HuH-7.5 (cell line): ENCODE data around the gene EEF1AKMT2.

Experiments used
- DNase-seq: peaks from one replicate; pipeline ENCODE4 v3.0.0; 2011; ENCODE audit warnings: low spot score

Gene EEF1AKMT2

GRCh38 chr10:124737708-124738107, 54.0 kb downstream of the EEF1AKMT2 start:
- DNase-seq: no peak

GRCh38 chr10:124737221-124737620, 54.5 kb downstream of the EEF1AKMT2 start:
- no peak for DNase-seq

- no peak for DNase-seq
These were observed 55.1 kb downstream of the EEF1AKMT2 start for GRCh38 chr10:124736491-124737136.

- no peak for DNase-seq
These were observed 56.0 kb downstream of the EEF1AKMT2 start for GRCh38 chr10:124735491-124736286.

GRCh38 chr10:124734311-124735166, 57.1 kb downstream of the EEF1AKMT2 start:
- DNase-seq: no peak

GRCh38 chr10:124733571-124734245, 58.0 kb downstream of the EEF1AKMT2 start:
- DNase-seq: no peak

- no peak for DNase-seq
These were observed 58.6 kb downstream of the EEF1AKMT2 start for GRCh38 chr10:124732931-124733570.

- no peak for DNase-seq
These were observed 60.1 kb downstream of the EEF1AKMT2 start for GRCh38 chr10:124731551-124731950.

- DNase-seq: no peak
These were observed 60.9 kb downstream of the EEF1AKMT2 start for GRCh38 chr10:124730790-124731189.

GRCh38 chr10:124728830-124729661, 62.6 kb downstream of the EEF1AKMT2 start:
- DNase-seq: no peak

GRCh38 chr10:124728071-124728829, 63.4 kb downstream of the EEF1AKMT2 start:
- DNase-seq: no peak

GRCh38 chr10:124727361-124727960, 64.2 kb downstream of the EEF1AKMT2 start:
- no peak for DNase-seq

GRCh38 chr10:124725791-124726190, 65.9 kb downstream of the EEF1AKMT2 start:
- DNase-seq: no peak

- DNase-seq: no peak
These were observed 66.5 kb downstream of the EEF1AKMT2 start for GRCh38 chr10:124725171-124725631.

GRCh38 chr10:124724279-124725027, 67.2 kb downstream of the EEF1AKMT2 start:
- no peak for DNase-seq

GRCh38 chr10:124723826-124724225, 67.9 kb downstream of the EEF1AKMT2 start:
- no peak for DNase-seq

GRCh38 chr10:124722798-124723783, 68.6 kb downstream of the EEF1AKMT2 start:
- no peak for DNase-seq
